ENCODE data around the gene KLF9.

KLF9 gene

DNA sequence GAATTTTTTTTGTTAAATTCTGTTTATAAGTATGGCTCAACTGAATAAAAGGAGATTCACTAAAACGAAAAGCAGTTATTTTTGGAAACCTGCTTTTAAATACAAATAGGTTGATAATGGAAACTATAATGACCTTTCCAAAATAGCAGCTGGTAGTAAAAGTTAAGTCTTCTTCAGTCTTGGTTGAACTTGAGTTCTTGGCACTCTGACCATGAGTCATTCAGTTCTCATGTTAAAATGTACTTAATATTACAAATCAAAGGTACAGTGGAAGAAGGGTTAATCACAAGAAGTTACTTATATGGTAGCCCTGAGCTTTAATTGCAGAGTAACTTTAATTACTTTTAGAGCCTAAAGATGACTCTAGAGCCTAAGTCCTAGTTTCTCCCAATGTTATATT is 62.1 kb downstream of the KLF9 start:
- DNase-seq = no peak

DNA sequence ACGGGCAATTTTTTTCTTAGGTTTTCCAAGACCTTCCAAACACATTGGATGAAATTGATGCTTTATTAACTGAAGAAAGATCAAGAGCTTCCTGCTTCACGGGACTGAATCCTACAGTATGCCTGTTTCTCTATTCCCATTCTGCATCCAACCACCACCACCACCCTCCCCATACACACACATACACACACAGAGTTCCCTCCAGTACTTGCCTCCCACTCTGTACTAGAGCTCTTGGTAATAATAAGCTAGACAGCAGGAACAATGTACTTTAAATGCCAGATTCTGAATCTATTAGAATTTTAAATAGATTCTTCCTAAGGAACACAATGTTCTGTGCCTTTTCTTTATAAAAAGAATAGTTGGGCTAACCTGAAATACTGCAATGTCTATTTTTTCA is 67.4 kb downstream of the KLF9 start:
- no peak for DNase-seq

DNA sequence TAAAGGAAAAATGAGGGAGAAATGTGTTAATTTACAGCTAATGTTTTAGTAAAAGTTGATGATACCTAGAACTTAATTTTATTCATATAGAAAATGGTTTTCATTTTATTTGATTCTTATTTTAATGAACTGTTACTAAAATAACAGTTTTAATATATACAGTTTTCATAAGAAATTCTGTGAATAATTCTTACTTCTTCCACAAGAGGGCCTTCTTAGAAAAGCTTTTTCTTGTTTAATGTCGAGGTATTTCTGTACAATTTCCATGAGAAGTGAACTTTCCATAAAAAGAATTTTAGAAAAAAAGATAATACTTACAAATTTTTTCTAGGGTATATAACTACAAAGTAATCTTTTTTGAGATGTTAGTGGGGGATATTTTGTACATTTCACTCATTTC is 73.9 kb downstream of the KLF9 start:
- DNase-seq = peak; percentile 7

All from NCI-H774 (cell line).